Measurements from ENCODE around the gene SCYGR8. TPM values are rescaled to one million over a fixed set of nuclear protein-coding genes. Genes with fewer than 3 reads are reported as not detected.
"Not testable (repeated sequence)": the region's sequence is repeated elsewhere in the genome, so short reads cannot be mapped to it uniquely, and the experiment has no call there.

The SCYGR8 gene
- total RNA-seq, 1 donor from 2014 or later = not detected

- Histone ChIP-seq H3K27me3 (ENCODE audit: low read depth) (peaks cover 30% of the 10 kb centered on the region), H3K4me1 (peaks cover 9% of the 10 kb centered on the region), H3K9me3 (replicated peaks) (no peaks in the 10 kb centered on the region), H3K36me3 (no peaks in the 10 kb centered on the region), H3K27ac (replicated peaks) (peak within 1 kb of the TSS; percentile 56), H3K4me3 (peak within 1 kb of the TSS; percentile 59)
- no peak for TF ChIP-seq CTCF (IDR thresholded peaks at IDR 0.05; ENCODE audit: borderline replicate concordance)
- intact Hi-C loops (cut with micrococcal nuclease) = no loop called here
- peak; percentile 86 for DNase-seq
Measured at GRCh38 chr2:227717687-227718567, 27.8 kb upstream of the SCYGR8 start, which contains the start of gene SLC19A3. Gene SLC19A3 (minus strand): TSS chr2:227718028. CDS start chr2:227702318, 15,710 bp downstream.

- Histone ChIP-seq H3K36me3 (no peaks in the 10 kb centered on the region), H3K27me3 (ENCODE audit: low read depth) (peaks cover 42% of the 10 kb centered on the region), H3K4me3 (no peak overlapping the region), H3K4me1 (peaks cover 9% of the 10 kb centered on the region), H3K9me3 (replicated peaks) (no peaks in the 10 kb centered on the region), H3K27ac (replicated peaks) (no peak overlapping the region)
- intact Hi-C loops (cut with micrococcal nuclease) = no loop called here
- DNase-seq = no peak
- no peak for TF ChIP-seq CTCF (IDR thresholded peaks at IDR 0.05; ENCODE audit: borderline replicate concordance)
Measured at GRCh38 chr2:227719641-227720040, 26.1 kb upstream of the SCYGR8 start.

GRCh38 chr2:227720680-227721079 is 25.0 kb upstream of the SCYGR8 start:
- Histone ChIP-seq H3K4me1 (peaks cover 9% of the 10 kb centered on the region), H3K27ac (replicated peaks) (no peak overlapping the region), H3K9me3 (replicated peaks) (no peaks in the 10 kb centered on the region), H3K36me3 (no peaks in the 10 kb centered on the region), H3K27me3 (ENCODE audit: low read depth) (peaks cover 49% of the 10 kb centered on the region), H3K4me3 (no peak overlapping the region)
- TF ChIP-seq CTCF (IDR thresholded peaks at IDR 0.05; ENCODE audit: borderline replicate concordance) = no peak
- intact Hi-C loops (cut with micrococcal nuclease) = no loop called here
- DNase-seq = no peak

- DNase-seq; H3K4me1 ChIP-seq; H3K9me3 ChIP-seq (replicated peaks); H3K27ac ChIP-seq (replicated peaks); H3K36me3 ChIP-seq; H3K4me3 ChIP-seq; intact Hi-C loops (cut with micrococcal nuclease): not testable (repeated sequence)
- peaks cover 64% of the 10 kb centered on the region for H3K27me3 ChIP-seq (ENCODE audit: low read depth)
Measured at GRCh38 chr2:227722821-227723220, 22.9 kb upstream of the SCYGR8 start.

- Histone ChIP-seq H3K27me3 (ENCODE audit: low read depth) (peaks cover 64% of the 10 kb centered on the region), H3K4me3 (no peak within 1 kb of the TSS), H3K36me3 (no peaks in the 10 kb centered on the region), H3K4me1 (no peaks in the 10 kb centered on the region), H3K27ac (replicated peaks) (no peak within 1 kb of the TSS), H3K9me3 (replicated peaks) (no peaks in the 10 kb centered on the region)
- no peak for TF ChIP-seq CTCF (IDR thresholded peaks at IDR 0.05; ENCODE audit: borderline replicate concordance)
- DNase-seq = no peak
- intact Hi-C loops (cut with micrococcal nuclease) = no loop called here
Measured at GRCh38 chr2:227724394-227725039, 21.2 kb upstream of the SCYGR8 start, which contains the start of gene SCYGR6. Gene SCYGR6 (minus strand): TSS chr2:227724757. CDS start chr2:227724757, 0 bp downstream.
